Spleen (tissue), 11 donors: ENCODE results near the gene PGBD2. TPM values are rescaled to one million over a fixed set of nuclear protein-coding genes. Genes with fewer than 3 reads are reported as not detected.
"Not testable (repeated sequence)": the region's sequence is repeated elsewhere in the genome, so short reads cannot be mapped to it uniquely, and the experiment has no call there.

Source experiments
- DNase-seq: peaks from one replicate; pipeline ENCODE4 v3.0.0-alpha.2; 2020
- H3K27ac ChIP-seq, 8 donors: fragments of 200-600 bp; sonication (generic) in 7 of 8; 1 replicate in 4 of 8; 2 replicates in 4 of 8; pipeline versions ENCODE4 v1.5.0 to v1.8.0; 2016 to 2021; ENCODE audit warnings: inconsistent platforms in 4 of 8, mild to moderate bottlenecking in 4 of 8, moderate library complexity in 1 of 8
- H3K27me3 ChIP-seq, 7 donors: fragments of 200-600 bp; sonication (generic) in 6 of 7; replicated peaks in 1 of 7; 1 replicate in 4 of 7; 2 replicates in 3 of 7; pipeline versions ENCODE4 v1.5.0 to v1.8.0; 2016 to 2021; ENCODE audit warnings: inconsistent platforms in 3 of 7, mild to moderate bottlenecking in 1 of 7
- H3K36me3 ChIP-seq, 6 donors: fragments of 200-600 bp; sonication (generic) in 5 of 6; 1 replicate in 4 of 6; 2 replicates in 2 of 6; pipeline versions ENCODE4 v1.5.0 to v1.8.0; 2016 to 2021; ENCODE audit warnings: inconsistent platforms in 2 of 6
- H3K4me1 ChIP-seq, 6 donors: fragments of 200-600 bp; sonication (generic) in 5 of 6; 1 replicate in 3 of 6; 2 replicates in 3 of 6; pipeline versions ENCODE4 v1.5.0 to v1.8.0; 2016 to 2021; ENCODE audit warnings: inconsistent platforms in 3 of 6
- H3K4me3 ChIP-seq, 8 donors: fragments of 200-600 bp; sonication (generic) in 7 of 8; 1 replicate in 4 of 8; 2 replicates in 4 of 8; pipeline versions ENCODE4 v1.5.0 to v1.8.0; 2016 to 2021; ENCODE audit warnings: inconsistent platforms in 4 of 8, mild to moderate bottlenecking in 4 of 8, moderate library complexity in 2 of 8
- H3K9me3 ChIP-seq, 8 donors: fragments of 200-600 bp; sonication (generic) in 7 of 8; 1 replicate in 4 of 8; 2 replicates in 4 of 8; pipeline versions ENCODE4 v1.5.0 to v1.8.0; 2016 to 2021; ENCODE audit warnings: inconsistent platforms in 4 of 8
- CTCF ChIP-seq, 11 experiments: fragments of 200-600 bp in 7 of 11; fragments of 450-650 bp in 4 of 11; sonication (generic) in 4 of 11; IDR thresholded peaks in 8 of 11; conservative IDR thresholded peaks in 3 of 11; 1 replicate in 7 of 11; 2 replicates in 4 of 11; pipeline versions ENCODE4 v1.4.0 to v1.8.0; 2016 to 2021; ENCODE audit warnings: antibody characterized with exemption in 11 of 11, inconsistent platforms in 4 of 11, mild to moderate bottlenecking in 1 of 11
- POLR2A ChIP-seq, 3 donors: fragments of 450-650 bp; IDR thresholded peaks; one replicate each; pipeline ENCODE4 v1.5.1; 2017; ENCODE audit warnings: antibody characterized with exemption in 3 of 3, mild to moderate bottlenecking in 1 of 3
- POLR2AphosphoS5 ChIP-seq, 3 donors: sonication (generic); formaldehyde crosslinking; IDR thresholded peaks; one replicate each; pipeline ENCODE4 v1.5.1; 2017; ENCODE audit warnings: antibody characterized with exemption in 3 of 3
- WGBS, 5 donors: extraction: QIAGEN DNeasy Blood & Tissue Kit in 3 of 5; methylation state at CpG; one replicate each; pipeline versions ENCODE4 v1.1.5 to v1.1.7; 2013 to 2018; 5-methylcytosine and 5-hydroxymethylcytosine counted together
- intact Hi-C: fragments of 100-400 bp; cut with DNase I; formaldehyde crosslinking; loops from one replicate; pipeline ENCODE4 v1.15.0; 2023; ENCODE audit warnings: low total_unique reads
- polyA plus RNA-seq, 3 donors: library from polyadenylated mRNA; stranded (reverse); fragments of 200-250 nt; gene quantifications; one replicate each; pipeline ENCODE4 v1.2.1, GENCODE V29; 2013
- total RNA-seq, 7 donors: library from RNA; depleted of rRNA in 3 of 7; stranded (reverse); fragments of >200 nt in 3 of 7; fragmentation: NEBNext Ultra II Directional in 4 of 7; extraction: Animal tissue kit (Norgen Biotek cat#: 25700) in 4 of 7; gene quantifications; one replicate each; pipeline versions ENCODE4 v1.1.0 to v1.2.1, GENCODE V29; 2016 to 2021
- donor health status: healthy with polysubstance abuse.
- donor health status: DM: no; HTN: no; CAD: no; lungs with moderate emphysema.
- donor health status: DM: no; HTN: no; CAD: no.
- donor health status: Bipolar disorder and iron deficiency.
- donor health status: healthy.
- donor health status: DM: no; HTN: no; CAD: no.
- donor health status: DM: yes; HTN: yes; CAD: no.

Gene PGBD2
- total and polyA plus RNA-seq, 10 donors: 7.2 to 23.1 (median 11.9) TPM

- no peaks in the 10 kb centered on the region for H3K9me3 ChIP-seq
- no peak overlapping the region for H3K27ac ChIP-seq
- no peak overlapping the region for H3K4me3 ChIP-seq
- H3K4me1 ChIP-seq: peaks cover 0 to 20% (median 10%) of the 10 kb centered on the region in 6 donors
- no peak for DNase-seq
- 49 to 78% (median 66%) methylated on average over 1 of the region's 1 CpG for WGBS, 5 donors
- no peaks in the 10 kb centered on the region for H3K36me3 ChIP-seq
- intact Hi-C loops: no loop called here
- H3K27me3 ChIP-seq: no peaks in the 10 kb centered on the region
- TF ChIP-seq CTCF (IDR thresholded peaks at IDR 0.05 in 8 of 11, conservative IDR thresholded peaks at IDR 0.05 in 3 of 11): no peak
- no peak for TF ChIP-seq POLR2A (IDR thresholded peaks at IDR 0.05)
- no peak for TF ChIP-seq POLR2AphosphoS5 (IDR thresholded peaks at IDR 0.05)
These were observed 21.3 kb upstream of the PGBD2 start for GRCh38 chr1:248884632-248885295.

GRCh38 chr1:248885646-248886045, 20.4 kb upstream of the PGBD2 start:
- Histone ChIP-seq H3K27ac (peak overlapping the region in 3 of 8 donors; percentile 26 to 28 (median 27)), H3K27me3 (no peaks in the 10 kb centered on the region), H3K4me3 (no peak overlapping the region), H3K9me3 (no peaks in the 10 kb centered on the region), H3K36me3 (no peaks in the 10 kb centered on the region), H3K4me1 (peaks cover 0 to 20% (median 10%) of the 10 kb centered on the region in 6 donors)
- DNase-seq: no peak
- 36 to 69% (median 45%) methylated on average over 1 of the region's 1 CpG for WGBS, 5 donors
- TF ChIP-seq CTCF (IDR thresholded peaks at IDR 0.05 in 8 of 11, conservative IDR thresholded peaks at IDR 0.05 in 3 of 11): no peak
- no peak for TF ChIP-seq POLR2A (IDR thresholded peaks at IDR 0.05)
- no peak for TF ChIP-seq POLR2AphosphoS5 (IDR thresholded peaks at IDR 0.05)
- intact Hi-C loops: no loop called here

- intact Hi-C loops: no loop called here
- peak overlapping the region in 3 of 8 donors; percentile 26 to 28 (median 27) for H3K27ac ChIP-seq
- H3K4me3 ChIP-seq: no peak overlapping the region
- TF ChIP-seq POLR2A (IDR thresholded peaks at IDR 0.05) (no peak), CTCF (IDR thresholded peaks at IDR 0.05 in 8 of 11, conservative IDR thresholded peaks at IDR 0.05 in 3 of 11) (no peak), POLR2AphosphoS5 (IDR thresholded peaks at IDR 0.05) (peak in 1 of 3 donors; percentile 36)
- no peaks in the 10 kb centered on the region for H3K9me3 ChIP-seq
- 21 to 41% (median 23%) methylated on average over 1 of the region's 1 CpG for WGBS, 5 donors
- no peaks in the 10 kb centered on the region for H3K36me3 ChIP-seq
- DNase-seq: no peak
- H3K4me1 ChIP-seq: peaks cover 0 to 20% (median 10%) of the 10 kb centered on the region in 6 donors
- H3K27me3 ChIP-seq: no peaks in the 10 kb centered on the region
These were observed 19.7 kb upstream of the PGBD2 start for GRCh38 chr1:248886237-248886895.

GRCh38 chr1:248889914-248890243, 16.2 kb upstream of the PGBD2 start:
- H3K4me1 ChIP-seq: peaks cover 0 to 20% (median 10%) of the 10 kb centered on the region in 6 donors
- 85 to 98% (median 86%) methylated on average over 8 to 10 of the region's 10 CpGs for WGBS, 5 donors
- H3K27me3 ChIP-seq, H3K27ac ChIP-seq, DNase-seq, H3K4me3 ChIP-seq, H3K9me3 ChIP-seq, H3K36me3 ChIP-seq, intact Hi-C loops: not testable (repeated sequence)
